ENCODE measurements around the gene HADHA.

Gene HADHA

DNA sequence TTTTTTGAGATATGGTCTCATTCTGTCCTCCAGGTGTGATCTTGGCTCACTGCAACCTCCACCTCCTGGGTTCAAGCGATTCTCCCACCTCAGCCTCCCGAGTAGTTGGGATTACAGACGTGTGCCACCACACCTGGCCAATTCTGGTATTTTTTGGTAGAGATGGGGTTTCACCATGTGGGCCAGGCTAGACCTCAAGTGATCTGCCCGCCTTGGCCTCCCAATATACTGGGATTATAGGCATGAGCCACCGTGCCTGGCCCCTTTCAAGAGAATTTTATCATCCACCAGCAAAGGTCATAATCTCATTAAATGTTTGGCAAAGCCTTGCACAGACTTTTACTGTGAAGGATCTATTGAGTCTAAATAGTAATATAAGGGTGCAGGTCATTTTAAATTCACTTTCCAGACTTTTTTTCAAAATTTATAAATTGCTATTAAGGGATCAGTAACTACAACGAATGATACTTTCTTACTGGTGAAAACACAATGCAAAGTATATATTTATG is 2.5 kb downstream of the HADHA start:
- H3K9me3 ChIP-seq (ENCODE audit: control insufficient read depth, low read length), result no peaks in the 10 kb centered on the region
- no peak overlapping the region for H3K9ac ChIP-seq (ENCODE audit: low read length)
- H3K27me3 ChIP-seq (ENCODE audit: control insufficient read depth, insufficient read depth, low read length), result no peaks in the 10 kb centered on the region
- H3K4me3 ChIP-seq (ENCODE audit: low read length), result no peak overlapping the region
- peaks cover 34% of the 10 kb centered on the region for H3K4me1 ChIP-seq (ENCODE audit: control insufficient read depth, insufficient read depth, low read length)
- no peaks in the 10 kb centered on the region for H3K36me3 ChIP-seq (ENCODE audit: control insufficient read depth, insufficient read depth, low read length)

GRCh38 chr2:26238311-26238958 is 6.0 kb downstream of the HADHA start:
- no peaks in the 10 kb centered on the region for H3K36me3 ChIP-seq (ENCODE audit: control insufficient read depth, insufficient read depth, low read length)
- H3K4me3 ChIP-seq (ENCODE audit: low read length), result no peak overlapping the region
- no peaks in the 10 kb centered on the region for H3K27me3 ChIP-seq (ENCODE audit: control insufficient read depth, insufficient read depth, low read length)
- no peak overlapping the region for H3K9ac ChIP-seq (ENCODE audit: low read length)
- H3K4me1 ChIP-seq (ENCODE audit: control insufficient read depth, insufficient read depth, low read length), result peaks cover 20% of the 10 kb centered on the region
- H3K9me3 ChIP-seq (ENCODE audit: control insufficient read depth, low read length), result no peaks in the 10 kb centered on the region

DNA sequence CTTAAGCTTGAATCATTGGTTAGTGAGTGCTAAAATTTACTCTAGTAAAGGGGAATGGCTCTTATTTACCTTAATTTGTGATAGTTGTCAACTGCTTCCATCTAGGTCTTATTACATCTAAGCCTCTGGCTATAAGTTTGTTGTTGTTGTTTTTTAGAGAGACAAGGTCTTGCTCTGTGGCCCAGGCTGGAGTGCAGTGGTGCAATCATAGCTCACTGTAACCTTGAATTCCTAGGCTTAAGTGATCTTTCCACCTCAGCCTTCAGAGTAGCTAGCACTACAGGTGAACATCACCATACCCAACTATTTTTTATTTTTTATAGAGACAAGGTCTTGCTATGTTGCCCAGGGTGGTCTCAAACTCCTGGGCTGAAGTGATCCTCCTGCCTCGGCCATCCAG is 6.6 kb downstream of the HADHA start:
- Histone ChIP-seq H3K4me1 (ENCODE audit: control insufficient read depth, insufficient read depth, low read length) (peaks cover 20% of the 10 kb centered on the region), H3K4me3 (ENCODE audit: low read length) (no peak overlapping the region), H3K9ac (ENCODE audit: low read length) (no peak overlapping the region), H3K9me3 (ENCODE audit: control insufficient read depth, low read length) (no peaks in the 10 kb centered on the region), H3K36me3 (ENCODE audit: control insufficient read depth, insufficient read depth, low read length) (no peaks in the 10 kb centered on the region), H3K27me3 (ENCODE audit: control insufficient read depth, insufficient read depth, low read length) (no peaks in the 10 kb centered on the region)

DNA sequence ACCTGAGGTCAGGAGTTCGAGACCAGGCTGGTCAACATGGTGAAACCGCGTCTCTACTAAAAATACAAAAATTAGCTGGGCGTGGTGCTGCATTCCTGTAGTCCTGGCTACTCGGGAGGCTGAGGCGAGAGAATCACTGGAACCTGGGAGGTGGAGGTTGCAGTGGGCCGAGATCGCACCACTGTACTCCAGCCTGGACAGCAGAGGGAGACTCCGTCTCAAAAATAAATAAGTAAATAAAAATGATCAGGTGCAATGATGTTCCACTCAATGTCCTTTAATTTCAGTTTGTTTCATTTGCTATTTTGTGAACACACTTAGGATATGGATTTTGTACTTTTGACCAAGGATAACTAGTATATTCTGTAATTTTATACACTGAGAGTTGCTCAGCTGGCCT is 9.3 kb downstream of the HADHA start:
- Histone ChIP-seq H3K36me3 (ENCODE audit: control insufficient read depth, insufficient read depth, low read length) (peaks cover 2% of the 10 kb centered on the region), H3K9me3 (ENCODE audit: control insufficient read depth, low read length) (no peaks in the 10 kb centered on the region), H3K9ac (ENCODE audit: low read length) (no peak overlapping the region), H3K4me1 (ENCODE audit: control insufficient read depth, insufficient read depth, low read length) (peaks cover 9% of the 10 kb centered on the region), H3K4me3 (ENCODE audit: low read length) (no peak overlapping the region), H3K27me3 (ENCODE audit: control insufficient read depth, insufficient read depth, low read length) (no peaks in the 10 kb centered on the region)

DNA sequence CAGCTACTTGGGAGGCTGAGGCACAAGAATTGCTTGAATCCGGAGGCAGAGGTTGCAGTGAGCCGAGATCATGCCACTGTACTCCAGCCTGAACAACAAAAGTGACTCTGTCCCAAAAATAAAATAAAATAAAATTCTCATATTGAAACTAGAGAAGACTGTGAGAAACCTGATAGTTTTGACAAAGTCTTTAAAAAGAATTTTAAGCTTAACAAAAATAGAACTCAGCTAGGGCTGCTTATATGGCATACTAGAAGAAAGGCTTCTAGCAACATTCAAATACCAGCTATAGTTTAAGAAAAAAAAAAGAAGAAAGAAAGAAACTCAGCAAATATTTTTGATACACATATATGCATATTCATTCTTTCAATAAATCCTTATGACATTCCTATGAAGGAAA is 13.6 kb downstream of the HADHA start:
- no peak overlapping the region for H3K4me3 ChIP-seq (ENCODE audit: low read length)
- peaks cover 5% of the 10 kb centered on the region for H3K36me3 ChIP-seq (ENCODE audit: control insufficient read depth, insufficient read depth, low read length)

GRCh38 chr2:26229595-26229994 is 14.8 kb downstream of the HADHA start:
- peaks cover 2% of the 10 kb centered on the region for H3K4me1 ChIP-seq (ENCODE audit: control insufficient read depth, insufficient read depth, low read length)
- H3K9me3 ChIP-seq (ENCODE audit: control insufficient read depth, low read length), result no peaks in the 10 kb centered on the region
- H3K36me3 ChIP-seq (ENCODE audit: control insufficient read depth, insufficient read depth, low read length), result peaks cover 5% of the 10 kb centered on the region
- no peak overlapping the region for H3K4me3 ChIP-seq (ENCODE audit: low read length)
- no peaks in the 10 kb centered on the region for H3K27me3 ChIP-seq (ENCODE audit: control insufficient read depth, insufficient read depth, low read length)
- no peak overlapping the region for H3K9ac ChIP-seq (ENCODE audit: low read length)

More for the DNA sequence above, 13.6 kb downstream of the HADHA start:
- Histone ChIP-seq H3K4me1 (ENCODE audit: control insufficient read depth, insufficient read depth, low read length) (no peaks in the 10 kb centered on the region), H3K27me3 (ENCODE audit: control insufficient read depth, insufficient read depth, low read length) (no peaks in the 10 kb centered on the region), H3K9me3 (ENCODE audit: control insufficient read depth, low read length) (no peaks in the 10 kb centered on the region), H3K9ac (ENCODE audit: low read length) (no peak overlapping the region)

GRCh38 chr2:26224095-26224494 is 20.3 kb downstream of the HADHA start:
- Histone ChIP-seq H3K27me3 (ENCODE audit: control insufficient read depth, insufficient read depth, low read length) (no peaks in the 10 kb centered on the region), H3K36me3 (ENCODE audit: control insufficient read depth, insufficient read depth, low read length) (no peaks in the 10 kb centered on the region), H3K9ac (ENCODE audit: low read length) (no peak overlapping the region), H3K4me3 (ENCODE audit: low read length) (no peak overlapping the region), H3K4me1 (ENCODE audit: control insufficient read depth, insufficient read depth, low read length) (peaks cover 4% of the 10 kb centered on the region), H3K9me3 (ENCODE audit: control insufficient read depth, low read length) (no peaks in the 10 kb centered on the region)

- Histone ChIP-seq H3K9ac (ENCODE audit: low read length) (no peak overlapping the region), H3K4me3 (ENCODE audit: low read length) (no peak overlapping the region), H3K27me3 (ENCODE audit: control insufficient read depth, insufficient read depth, low read length) (no peaks in the 10 kb centered on the region), H3K9me3 (ENCODE audit: control insufficient read depth, low read length) (no peaks in the 10 kb centered on the region), H3K4me1 (ENCODE audit: control insufficient read depth, insufficient read depth, low read length) (peaks cover 4% of the 10 kb centered on the region), H3K36me3 (ENCODE audit: control insufficient read depth, insufficient read depth, low read length) (no peaks in the 10 kb centered on the region)
These were observed 21.4 kb downstream of the HADHA start for GRCh38 chr2:26223018-26223417.

- no peak overlapping the region for H3K9ac ChIP-seq (ENCODE audit: low read length)
- no peaks in the 10 kb centered on the region for H3K36me3 ChIP-seq (ENCODE audit: control insufficient read depth, insufficient read depth, low read length)
- H3K4me1 ChIP-seq (ENCODE audit: control insufficient read depth, insufficient read depth, low read length), result no peaks in the 10 kb centered on the region
- H3K4me3 ChIP-seq (ENCODE audit: low read length), result no peak overlapping the region
- H3K9me3 ChIP-seq (ENCODE audit: control insufficient read depth, low read length), result no peaks in the 10 kb centered on the region
- H3K27me3 ChIP-seq (ENCODE audit: control insufficient read depth, insufficient read depth, low read length), result no peaks in the 10 kb centered on the region
These were observed 26.7 kb downstream of the HADHA start for GRCh38 chr2:26217720-26218119.

DNA sequence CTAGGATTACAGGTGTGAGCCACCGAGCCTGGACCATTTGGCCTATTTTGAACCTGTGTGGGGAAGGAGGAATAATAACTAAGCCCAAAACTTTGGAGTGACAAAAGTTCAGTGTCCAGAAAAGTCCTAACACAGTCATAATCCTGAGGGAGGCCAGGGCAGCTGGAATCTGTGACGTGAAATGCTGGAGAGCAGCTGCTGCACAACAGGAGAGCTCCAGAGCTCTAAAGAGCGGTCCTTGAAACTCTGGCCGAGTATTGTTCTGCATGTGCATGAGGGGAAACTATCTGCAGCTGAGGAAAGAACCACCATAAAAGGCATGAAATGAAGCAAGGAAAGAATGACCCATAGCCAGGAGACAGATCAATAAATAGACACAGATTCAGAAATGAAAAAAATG is 27.8 kb downstream of the HADHA start:
- Histone ChIP-seq H3K4me1 (ENCODE audit: control insufficient read depth, insufficient read depth, low read length) (no peaks in the 10 kb centered on the region), H3K4me3 (ENCODE audit: low read length) (no peak overlapping the region), H3K9me3 (ENCODE audit: control insufficient read depth, low read length) (no peaks in the 10 kb centered on the region), H3K27me3 (ENCODE audit: control insufficient read depth, insufficient read depth, low read length) (no peaks in the 10 kb centered on the region), H3K9ac (ENCODE audit: low read length) (no peak overlapping the region), H3K36me3 (ENCODE audit: control insufficient read depth, insufficient read depth, low read length) (no peaks in the 10 kb centered on the region)

DNA sequence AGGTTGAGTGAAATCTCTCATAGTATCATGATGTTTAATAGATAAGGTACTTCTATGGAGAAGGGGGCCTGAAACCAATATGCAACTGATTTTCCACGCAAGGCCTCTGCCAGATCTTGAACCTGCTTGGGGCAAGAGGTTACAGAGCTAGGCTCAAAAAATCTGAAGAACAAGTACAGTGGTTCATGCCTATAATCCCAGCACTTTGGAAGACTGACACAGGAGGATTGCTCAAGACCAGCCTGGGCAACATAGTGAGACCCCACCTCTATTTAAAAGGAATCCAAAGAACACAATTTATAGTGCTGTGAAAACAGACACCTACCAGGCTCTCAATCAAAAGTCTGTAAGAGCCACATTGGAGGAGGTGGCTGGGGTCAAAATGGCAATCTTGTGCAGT is 28.6 kb downstream of the HADHA start:
- no peak overlapping the region for H3K9ac ChIP-seq (ENCODE audit: low read length)
- H3K36me3 ChIP-seq (ENCODE audit: control insufficient read depth, insufficient read depth, low read length), result no peaks in the 10 kb centered on the region
- no peaks in the 10 kb centered on the region for H3K4me1 ChIP-seq (ENCODE audit: control insufficient read depth, insufficient read depth, low read length)
- H3K9me3 ChIP-seq (ENCODE audit: control insufficient read depth, low read length), result no peaks in the 10 kb centered on the region
- no peak overlapping the region for H3K4me3 ChIP-seq (ENCODE audit: low read length)
- H3K27me3 ChIP-seq (ENCODE audit: control insufficient read depth, insufficient read depth, low read length), result no peaks in the 10 kb centered on the region

GRCh38 chr2:26214759-26215158 is 29.7 kb downstream of the HADHA start:
- Histone ChIP-seq H3K4me3 (ENCODE audit: low read length) (no peak overlapping the region), H3K9ac (ENCODE audit: low read length) (no peak overlapping the region), H3K27me3 (ENCODE audit: control insufficient read depth, insufficient read depth, low read length) (no peaks in the 10 kb centered on the region), H3K9me3 (ENCODE audit: control insufficient read depth, low read length) (no peaks in the 10 kb centered on the region), H3K4me1 (ENCODE audit: control insufficient read depth, insufficient read depth, low read length) (no peaks in the 10 kb centered on the region), H3K36me3 (ENCODE audit: control insufficient read depth, insufficient read depth, low read length) (peaks cover 6% of the 10 kb centered on the region)

DNA sequence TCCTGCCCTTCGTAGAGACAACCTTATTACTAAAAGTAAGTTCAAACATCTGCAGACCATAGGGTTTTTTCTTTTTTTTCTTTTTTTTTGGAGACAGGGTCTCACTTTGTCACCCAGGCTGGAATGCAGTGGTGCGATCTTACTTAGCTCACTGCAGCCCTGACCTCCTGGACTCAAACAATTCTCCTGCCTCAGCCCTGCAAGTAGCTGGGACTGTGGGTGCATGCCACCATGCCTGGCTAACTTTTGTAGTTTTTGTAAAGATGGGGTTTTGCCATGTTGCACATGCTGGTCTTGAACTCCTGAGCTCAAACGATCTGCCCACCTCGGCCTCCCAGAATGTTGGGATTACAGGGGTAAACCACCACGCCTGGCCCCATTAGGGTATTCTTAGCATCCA is 32.4 kb downstream of the HADHA start:
- Histone ChIP-seq H3K9me3 (ENCODE audit: control insufficient read depth, low read length) (no peaks in the 10 kb centered on the region), H3K9ac (ENCODE audit: low read length) (no peak overlapping the region), H3K4me3 (ENCODE audit: low read length) (no peak overlapping the region), H3K4me1 (ENCODE audit: control insufficient read depth, insufficient read depth, low read length) (no peaks in the 10 kb centered on the region), H3K36me3 (ENCODE audit: control insufficient read depth, insufficient read depth, low read length) (peaks cover 8% of the 10 kb centered on the region), H3K27me3 (ENCODE audit: control insufficient read depth, insufficient read depth, low read length) (no peaks in the 10 kb centered on the region)
